Osteoblast (primary cell): ENCODE data around the gene MSI1. TPM values are rescaled to one million over a fixed set of nuclear protein-coding genes. Genes with fewer than 3 reads are reported as not detected.

Experiments used
- DNase-seq: peaks from one replicate; pipeline ENCODE4 v3.0.0; 2011; ENCODE audit warnings: low spot score, mixed read lengths; ENCODE audit not compliant: insufficient read length; ENCODE audit errors: missing footprints
- H2AFZ ChIP-seq: 2 replicates; pipeline ENCODE4 v1.6.0; 2011; ENCODE audit warnings: mild to moderate bottlenecking, low read length
- H3K27ac ChIP-seq: 2 replicates; pipeline ENCODE4 v1.5.1; 2011; ENCODE audit warnings: mild to moderate bottlenecking, low read depth, low read length, moderate library complexity
- H3K27me3 ChIP-seq: 2 replicates; pipeline ENCODE4 v1.6.0; 2012; ENCODE audit warnings: mild to moderate bottlenecking, control low read depth, inconsistent platforms, low read length, moderate library complexity; ENCODE audit not compliant: insufficient read depth
- H3K36me3 ChIP-seq: 2 replicates; pipeline ENCODE4 v1.5.1; 2011; ENCODE audit warnings: mild to moderate bottlenecking, low read length, control low read depth, moderate library complexity; ENCODE audit not compliant: insufficient read depth
- H3K4me1 ChIP-seq: 2 replicates; pipeline ENCODE4 v1.5.1; 2011; ENCODE audit warnings: mild to moderate bottlenecking, low read length, control low read depth, moderate library complexity; ENCODE audit not compliant: insufficient read depth
- H3K4me2 ChIP-seq: 2 replicates; pipeline ENCODE4 v1.6.0; 2011; ENCODE audit warnings: mild to moderate bottlenecking, low read length; ENCODE audit not compliant: insufficient read depth
- H3K4me3 ChIP-seq: fragments of 200-600 bp; sonication (generic); 3 replicates; pipeline ENCODE4 v1.5.1; 2012; ENCODE audit warnings: mild to moderate bottlenecking, low read length, inconsistent platforms; ENCODE audit not compliant: insufficient read depth
- H3K79me2 ChIP-seq: 2 replicates; pipeline ENCODE4 v1.6.0; 2012; ENCODE audit warnings: mild to moderate bottlenecking, low read length, control low read depth, inconsistent platforms; ENCODE audit not compliant: insufficient read depth
- H3K9me3 ChIP-seq: 2 replicates; pipeline ENCODE4 v1.5.1; 2011; ENCODE audit warnings: low read depth, low read length, control low read depth
- H4K20me1 ChIP-seq: 2 replicates; pipeline ENCODE4 v1.6.0; 2012; ENCODE audit warnings: mild to moderate bottlenecking, low read length, control low read depth; ENCODE audit not compliant: insufficient read depth
- CTCF ChIP-seq: IDR thresholded peaks from 2 replicates; pipeline ENCODE4 v1.5.1; 2011; ENCODE audit warnings: mild to moderate bottlenecking, low read depth, low read length, moderate library complexity; ENCODE audit errors: extremely low read depth
- total RNA-seq: library from RNA; depleted of rRNA; stranded (reverse); fragments of >200 nt; gene quantifications from 2 replicates; pipeline ENCODE4 v1.2.3, GENCODE V29; 2012

The MSI1 gene
- total RNA-seq, 1 donor, result under 0.01 TPM

- Histone ChIP-seq H3K9me3 (no peaks in the 10 kb centered on the region), H3K4me1 (no peaks in the 10 kb centered on the region), H3K36me3 (no peaks in the 10 kb centered on the region), H3K4me3 (no peak overlapping the region), H3K79me2 (no peaks in the 10 kb centered on the region), H3K27ac (no peak overlapping the region), H4K20me1 (no peaks in the 10 kb centered on the region), H3K4me2 (no peak overlapping the region), H2AFZ (no peak overlapping the region), H3K27me3 (peaks cover 5% of the 10 kb centered on the region)
- DNase-seq, result no peak
- no peak for TF ChIP-seq CTCF
These were observed 40.7 kb downstream of the MSI1 start for GRCh38 chr12:120328228-120328627.

- Histone ChIP-seq H3K27ac (no peak within 1 kb of the TSS), H3K36me3 (no peaks in the 10 kb centered on the region), H3K27me3 (peaks cover 5% of the 10 kb centered on the region), H3K79me2 (no peaks in the 10 kb centered on the region), H3K4me2 (no peak within 1 kb of the TSS), H4K20me1 (no peaks in the 10 kb centered on the region), H3K4me1 (no peaks in the 10 kb centered on the region), H3K4me3 (no peak within 1 kb of the TSS), H3K9me3 (no peaks in the 10 kb centered on the region), H2AFZ (no peak within 1 kb of the TSS)
- no peak for DNase-seq
- TF ChIP-seq CTCF, result no peak
These were observed 41.4 kb downstream of the MSI1 start, which contains the start of gene PLA2G1B for GRCh38 chr12:120327593-120327992. Gene PLA2G1B, minus strand, starts transcription at chr12:120327779. Its CDS starts 26 bp downstream, at chr12:120327753.

DNA sequence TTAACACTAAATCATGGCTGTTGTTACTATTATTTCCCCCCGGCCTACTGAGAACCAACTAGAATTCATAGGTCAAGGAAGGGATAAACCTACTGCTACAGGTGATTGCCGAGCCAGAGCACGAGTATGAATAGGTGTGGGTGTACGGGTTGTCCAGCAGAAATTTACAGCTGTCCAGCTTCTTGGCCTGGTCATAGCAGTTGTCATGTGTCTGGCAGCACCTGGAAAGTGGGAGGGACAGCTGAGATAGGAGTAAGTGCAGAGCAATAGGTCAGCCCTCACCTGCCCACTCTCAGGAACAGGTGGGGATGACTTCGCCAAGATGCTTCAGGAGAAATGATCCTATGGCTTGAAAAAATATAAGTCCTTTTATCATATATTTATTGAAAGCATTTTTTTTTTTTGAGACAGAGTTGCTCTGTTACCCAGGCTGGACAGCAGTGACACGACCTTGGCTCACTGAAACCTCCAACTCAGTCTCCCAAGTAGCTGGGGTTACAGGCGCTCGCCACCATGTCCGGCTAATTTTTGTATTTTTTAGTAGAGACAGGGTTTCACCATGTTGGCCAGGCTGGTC is 44.0 kb downstream of the MSI1 start:
- Histone ChIP-seq H3K9me3 (no peaks in the 10 kb centered on the region), H3K4me3 (no peak overlapping the region), H3K79me2 (no peaks in the 10 kb centered on the region), H3K4me1 (no peaks in the 10 kb centered on the region), H3K36me3 (no peaks in the 10 kb centered on the region), H3K27ac (no peak overlapping the region), H3K4me2 (peak overlapping the region; percentile 99), H2AFZ (peak overlapping the region; percentile 99), H3K27me3 (no peaks in the 10 kb centered on the region), H4K20me1 (no peaks in the 10 kb centered on the region)
- DNase-seq, result no peak
- no peak for TF ChIP-seq CTCF

GRCh38 chr12:120323772-120324171 is 45.2 kb downstream of the MSI1 start:
- Histone ChIP-seq H3K4me2 (no peak overlapping the region), H3K79me2 (no peaks in the 10 kb centered on the region), H3K9me3 (no peaks in the 10 kb centered on the region), H3K27ac (no peak overlapping the region), H3K4me1 (no peaks in the 10 kb centered on the region), H2AFZ (no peak overlapping the region), H4K20me1 (no peaks in the 10 kb centered on the region), H3K4me3 (no peak overlapping the region), H3K36me3 (no peaks in the 10 kb centered on the region), H3K27me3 (no peaks in the 10 kb centered on the region)
- DNase-seq, result no peak
- no peak for TF ChIP-seq CTCF
